ENCODE measurements around the gene LMAN2L. TPM values are rescaled to one million over a fixed set of nuclear protein-coding genes. Genes with fewer than 3 reads are reported as not detected.

LMAN2L gene
- total RNA-seq, 1 donor from 2014 or later: 8.8 TPM

GRCh38 chr2:96760986-96761832 is 21.3 kb upstream of the LMAN2L start:
- intact Hi-C loops (cut with micrococcal nuclease): loop anchor here (1.0 to 5.0 kb wide), 12 partner anchors 21 to 495 kb away; partner anchors contain the start of genes ANKRD36, ARID5A, CIAO1 and CNNM3

- intact Hi-C loops (cut with micrococcal nuclease): loop anchor here (1.0 to 5.0 kb wide), 12 partner anchors 20 to 494 kb away; partner anchors contain the start of genes ANKRD36, ARID5A, CIAO1 and CNNM3
These were observed 20.4 kb upstream of the LMAN2L start, which contains the start of gene CNNM4 for GRCh38 chr2:96760036-96760985. Gene CNNM4, plus strand, starts transcription at chr2:96760902. Its CDS starts 98 bp downstream, at chr2:96761000.

GRCh38 chr2:96759548-96759947 is 19.7 kb upstream of the LMAN2L start:
- intact Hi-C loops (cut with micrococcal nuclease): no loop called here

GRCh38 chr2:96758987-96759386 is 19.1 kb upstream of the LMAN2L start:
- intact Hi-C loops (cut with micrococcal nuclease): no loop called here

GRCh38 chr2:96757477-96757860 is 17.6 kb upstream of the LMAN2L start:
- intact Hi-C loops (cut with micrococcal nuclease): no loop called here

GRCh38 chr2:96756788-96757476 is 17.1 kb upstream of the LMAN2L start:
- intact Hi-C loops (cut with micrococcal nuclease): no loop called here

GRCh38 chr2:96754317-96754716 is 14.5 kb upstream of the LMAN2L start:
- intact Hi-C loops (cut with micrococcal nuclease): no loop called here

- intact Hi-C loops (cut with micrococcal nuclease): no loop called here
These were observed 13.9 kb upstream of the LMAN2L start for GRCh38 chr2:96753661-96754282.

- intact Hi-C loops (cut with micrococcal nuclease): no loop called here
These were observed 11.9 kb upstream of the LMAN2L start for GRCh38 chr2:96751800-96752199.

GRCh38 chr2:96747061-96747617 is 7.3 kb upstream of the LMAN2L start:
- intact Hi-C loops (cut with micrococcal nuclease): no loop called here

GRCh38 chr2:96739076-96739632 is 710 bp downstream of the LMAN2L start:
- intact Hi-C loops (cut with micrococcal nuclease): no loop called here

- intact Hi-C loops (cut with micrococcal nuclease): no loop called here
These were observed 2.0 kb downstream of the LMAN2L start for GRCh38 chr2:96737831-96738230.

GRCh38 chr2:96737251-96737650 is 2.6 kb downstream of the LMAN2L start:
- intact Hi-C loops (cut with micrococcal nuclease): no loop called here

- intact Hi-C loops (cut with micrococcal nuclease): no loop called here
These were observed 4.8 kb downstream of the LMAN2L start for GRCh38 chr2:96734880-96735583.

GRCh38 chr2:96733931-96734330 is 5.9 kb downstream of the LMAN2L start:
- intact Hi-C loops (cut with micrococcal nuclease): no loop called here

- intact Hi-C loops (cut with micrococcal nuclease): no loop called here
These were observed 9.7 kb downstream of the LMAN2L start for GRCh38 chr2:96730212-96730611.

GRCh38 chr2:96729748-96730147 is 10.1 kb downstream of the LMAN2L start:
- intact Hi-C loops (cut with micrococcal nuclease): no loop called here

GRCh38 chr2:96727431-96727830 is 12.4 kb downstream of the LMAN2L start:
- intact Hi-C loops (cut with micrococcal nuclease): no loop called here

- intact Hi-C loops (cut with micrococcal nuclease): no loop called here
These were observed 13.7 kb downstream of the LMAN2L start for GRCh38 chr2:96726131-96726530.

All from T-helper 1 cell treated with Interleukin-12 subunit alpha and Interleukin-12 subunit beta and Interleukin-4 antibody, amounts not matched to agents 30 ng/mL and 1 ng/mL, for 36 hours (primary cell).